ENCODE measurements around the gene LAG3.

DNA sequence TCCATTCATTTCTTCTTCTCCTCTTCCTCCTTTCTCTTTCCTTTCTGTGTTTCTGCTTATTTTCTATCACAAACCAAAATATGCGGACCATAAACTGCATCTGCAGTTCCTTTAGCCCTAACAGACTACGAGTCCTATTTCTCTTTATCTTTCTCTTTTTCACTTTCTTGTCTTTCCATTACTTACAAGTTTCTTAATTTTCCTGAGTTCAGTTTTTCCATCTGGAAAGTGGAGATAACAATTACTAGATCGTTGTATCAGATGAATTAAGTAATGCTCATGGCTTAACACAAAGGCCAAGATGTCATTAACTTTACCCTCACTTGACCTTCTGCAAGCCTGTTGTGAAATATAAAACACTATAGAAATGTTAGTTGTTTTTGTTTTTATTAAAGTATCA lies 49.5 kb upstream of the LAG3 start:
- TF ChIP-seq, protein P1, sequence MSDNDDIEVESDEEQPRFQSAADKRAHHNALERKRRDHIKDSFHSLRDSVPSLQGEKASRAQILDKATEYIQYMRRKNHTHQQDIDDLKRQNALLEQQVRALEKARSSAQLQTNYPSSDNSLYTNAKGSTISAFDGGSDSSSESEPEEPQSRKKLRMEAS (IDR thresholded peaks at IDR 0.05), result no peak
- TF ChIP-seq, protein P2, sequence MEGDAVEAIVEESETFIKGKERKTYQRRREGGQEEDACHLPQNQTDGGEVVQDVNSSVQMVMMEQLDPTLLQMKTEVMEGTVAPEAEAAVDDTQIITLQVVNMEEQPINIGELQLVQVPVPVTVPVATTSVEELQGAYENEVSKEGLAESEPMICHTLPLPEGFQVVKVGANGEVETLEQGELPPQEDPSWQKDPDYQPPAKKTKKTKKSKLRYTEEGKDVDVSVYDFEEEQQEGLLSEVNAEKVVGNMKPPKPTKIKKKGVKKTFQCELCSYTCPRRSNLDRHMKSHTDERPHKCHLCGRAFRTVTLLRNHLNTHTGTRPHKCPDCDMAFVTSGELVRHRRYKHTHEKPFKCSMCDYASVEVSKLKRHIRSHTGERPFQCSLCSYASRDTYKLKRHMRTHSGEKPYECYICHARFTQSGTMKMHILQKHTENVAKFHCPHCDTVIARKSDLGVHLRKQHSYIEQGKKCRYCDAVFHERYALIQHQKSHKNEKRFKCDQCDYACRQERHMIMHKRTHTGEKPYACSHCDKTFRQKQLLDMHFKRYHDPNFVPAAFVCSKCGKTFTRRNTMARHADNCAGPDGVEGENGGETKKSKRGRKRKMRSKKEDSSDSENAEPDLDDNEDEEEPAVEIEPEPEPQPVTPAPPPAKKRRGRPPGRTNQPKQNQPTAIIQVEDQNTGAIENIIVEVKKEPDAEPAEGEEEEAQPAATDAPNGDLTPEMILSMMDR (IDR thresholded peaks at IDR 0.05 in 2 of 3, conservative IDR thresholded peaks at IDR 0.05 in 1 of 3; ENCODE audit: borderline replicate concordance in 1 of 3, insufficient read depth in 1 of 3, low read depth in 2 of 3, low read length in 2 of 3), result no peak
- no peak for TF ChIP-seq POLR2A (IDR thresholded peaks at IDR 0.05; ENCODE audit: borderline replicate concordance, extremely low read depth, insufficient read depth, insufficient read length)
- TF ChIP-seq, protein P3, sequence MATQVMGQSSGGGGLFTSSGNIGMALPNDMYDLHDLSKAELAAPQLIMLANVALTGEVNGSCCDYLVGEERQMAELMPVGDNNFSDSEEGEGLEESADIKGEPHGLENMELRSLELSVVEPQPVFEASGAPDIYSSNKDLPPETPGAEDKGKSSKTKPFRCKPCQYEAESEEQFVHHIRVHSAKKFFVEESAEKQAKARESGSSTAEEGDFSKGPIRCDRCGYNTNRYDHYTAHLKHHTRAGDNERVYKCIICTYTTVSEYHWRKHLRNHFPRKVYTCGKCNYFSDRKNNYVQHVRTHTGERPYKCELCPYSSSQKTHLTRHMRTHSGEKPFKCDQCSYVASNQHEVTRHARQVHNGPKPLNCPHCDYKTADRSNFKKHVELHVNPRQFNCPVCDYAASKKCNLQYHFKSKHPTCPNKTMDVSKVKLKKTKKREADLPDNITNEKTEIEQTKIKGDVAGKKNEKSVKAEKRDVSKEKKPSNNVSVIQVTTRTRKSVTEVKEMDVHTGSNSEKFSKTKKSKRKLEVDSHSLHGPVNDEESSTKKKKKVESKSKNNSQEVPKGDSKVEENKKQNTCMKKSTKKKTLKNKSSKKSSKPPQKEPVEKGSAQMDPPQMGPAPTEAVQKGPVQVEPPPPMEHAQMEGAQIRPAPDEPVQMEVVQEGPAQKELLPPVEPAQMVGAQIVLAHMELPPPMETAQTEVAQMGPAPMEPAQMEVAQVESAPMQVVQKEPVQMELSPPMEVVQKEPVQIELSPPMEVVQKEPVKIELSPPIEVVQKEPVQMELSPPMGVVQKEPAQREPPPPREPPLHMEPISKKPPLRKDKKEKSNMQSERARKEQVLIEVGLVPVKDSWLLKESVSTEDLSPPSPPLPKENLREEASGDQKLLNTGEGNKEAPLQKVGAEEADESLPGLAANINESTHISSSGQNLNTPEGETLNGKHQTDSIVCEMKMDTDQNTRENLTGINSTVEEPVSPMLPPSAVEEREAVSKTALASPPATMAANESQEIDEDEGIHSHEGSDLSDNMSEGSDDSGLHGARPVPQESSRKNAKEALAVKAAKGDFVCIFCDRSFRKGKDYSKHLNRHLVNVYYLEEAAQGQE (IDR thresholded peaks at IDR 0.05; ENCODE audit: low read depth), result no peak
- TF ChIP-seq SP1 (IDR thresholded peaks at IDR 0.05; ENCODE audit: low read depth), result no peak
- no peak for TF ChIP-seq FOSL1 (IDR thresholded peaks at IDR 0.05; ENCODE audit: low read depth)
- TF ChIP-seq EZH2 (IDR thresholded peaks at IDR 0.05), result no peak
- TF ChIP-seq TCF7L2 (IDR thresholded peaks at IDR 0.05; ENCODE audit: borderline replicate concordance, extremely low read depth, insufficient read depth, insufficient read length), result no peak
- no peak for TF ChIP-seq ZFX (IDR thresholded peaks at IDR 0.05)
- TF ChIP-seq POLR2AphosphoS5 (IDR thresholded peaks at IDR 0.05; ENCODE audit: low read depth, low read length), result no peak
- no peak for TF ChIP-seq ELF1 (IDR thresholded peaks at IDR 0.05; ENCODE audit: borderline replicate concordance, low read depth)
- TF ChIP-seq CBX3 (IDR thresholded peaks at IDR 0.05; ENCODE audit: low read depth), result no peak
- TF ChIP-seq YY1 (IDR thresholded peaks at IDR 0.05; ENCODE audit: extremely low read depth, insufficient replicate concordance, low read depth, low read length), result no peak

Measured in HCT116 (cell line).